ENCODE measurements around the gene DUSP3.
A peak's percentile ranks its signal among the peaks of the same experiment; 100 is the strongest.

Gene DUSP3

DNA sequence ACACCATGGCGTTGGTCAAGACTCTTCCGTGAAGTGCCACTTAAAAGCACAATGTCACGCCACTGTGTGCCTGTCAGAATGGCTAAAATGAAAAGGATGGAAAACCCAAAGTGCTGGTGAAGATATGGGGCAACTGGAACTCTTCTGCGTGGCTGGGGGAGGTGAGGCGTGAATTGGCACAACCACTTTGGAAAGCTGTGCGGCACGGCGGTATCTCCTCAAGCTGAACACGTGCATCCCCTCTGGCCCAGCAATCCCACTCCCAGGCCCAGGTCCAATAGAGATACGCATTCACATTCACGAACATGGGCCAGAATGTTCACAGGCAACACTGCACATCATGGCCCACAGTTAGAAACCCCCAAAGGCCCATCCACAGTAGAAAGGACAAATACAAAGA lies 8.9 kb downstream of the DUSP3 start:
- Mint-ChIP-seq H3K4me3 (no peak overlapping the region), H3K4me1 (peaks cover 6% of the 10 kb centered on the region), H3K9me3 (no peaks in the 10 kb centered on the region), H3K36me3 (peaks cover 19% of the 10 kb centered on the region), H3K27me3 (peaks cover 5% of the 10 kb centered on the region), H3K27ac (no peak overlapping the region)
- DNase-seq, result peak; percentile 3
- CTCF ChIA-PET, result interaction anchor here (1.6 to 2.1 kb wide), 2 partner anchors 75 to 77 kb away, joined by 4 to 9 read pairs; no protein-coding TSS in a partner anchor

DNA sequence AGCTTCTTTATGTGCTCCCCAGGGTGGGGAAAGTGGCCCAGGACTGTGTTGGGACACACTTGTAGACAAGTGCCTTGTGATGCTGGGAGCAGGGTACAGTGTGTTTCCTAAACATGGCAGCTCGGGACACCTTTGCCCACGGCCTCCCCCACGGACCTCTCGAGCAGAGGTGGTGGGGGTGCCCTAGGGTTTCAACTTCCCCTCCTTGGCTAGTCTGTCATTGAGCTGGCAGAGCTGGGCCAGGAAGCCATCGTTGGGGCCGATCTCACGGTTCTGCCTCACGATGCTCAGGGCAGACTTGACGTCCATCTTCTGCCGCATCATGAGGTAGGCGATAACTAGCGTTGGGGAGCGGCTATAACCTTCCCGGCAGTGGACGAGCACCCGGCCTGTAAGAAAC lies 9.4 kb downstream of the DUSP3 start:
- CTCF ChIA-PET, result interaction anchor here (1.6 to 2.1 kb wide), 2 partner anchors 74 to 77 kb away, joined by 4 to 9 read pairs; no protein-coding TSS in a partner anchor
- peak; percentile 6 for DNase-seq
- Mint-ChIP-seq H3K36me3 (peaks cover 19% of the 10 kb centered on the region), H3K27me3 (peaks cover 5% of the 10 kb centered on the region), H3K9me3 (no peaks in the 10 kb centered on the region), H3K27ac (no peak overlapping the region), H3K4me3 (no peak overlapping the region), H3K4me1 (peaks cover 6% of the 10 kb centered on the region)

DNA sequence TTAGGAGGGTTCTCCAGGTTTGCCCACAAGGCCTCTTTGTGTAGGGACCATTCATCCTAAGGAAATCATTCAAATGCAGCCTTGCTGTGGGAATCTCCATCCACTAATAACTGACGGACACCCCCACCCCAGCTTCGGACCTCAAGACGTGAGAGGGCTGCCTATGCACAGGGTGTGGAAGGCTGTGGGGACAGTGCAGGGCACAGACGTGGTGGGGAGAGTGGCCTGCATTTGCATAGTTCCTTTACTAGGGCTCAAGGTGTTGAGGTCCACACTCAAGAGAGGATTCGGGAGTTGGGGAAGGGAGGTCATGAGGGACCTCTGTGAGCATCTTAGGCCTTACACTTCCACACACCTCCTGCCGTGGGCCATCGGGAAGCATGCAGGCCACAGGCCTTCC lies 9.8 kb downstream of the DUSP3 start:
- H3K9me3 Mint-ChIP-seq, result no peaks in the 10 kb centered on the region
- DNase-seq, result peak; percentile 11
- CTCF ChIA-PET, result interaction anchor here (1.6 to 2.1 kb wide), 2 partner anchors 74 to 76 kb away, joined by 4 to 9 read pairs; no protein-coding TSS in a partner anchor
- peaks cover 19% of the 10 kb centered on the region for H3K36me3 Mint-ChIP-seq
- no peak overlapping the region for H3K4me3 Mint-ChIP-seq
- peaks cover 6% of the 10 kb centered on the region for H3K4me1 Mint-ChIP-seq
- H3K27me3 Mint-ChIP-seq, result peaks cover 5% of the 10 kb centered on the region
- H3K27ac Mint-ChIP-seq, result no peak overlapping the region

DNA sequence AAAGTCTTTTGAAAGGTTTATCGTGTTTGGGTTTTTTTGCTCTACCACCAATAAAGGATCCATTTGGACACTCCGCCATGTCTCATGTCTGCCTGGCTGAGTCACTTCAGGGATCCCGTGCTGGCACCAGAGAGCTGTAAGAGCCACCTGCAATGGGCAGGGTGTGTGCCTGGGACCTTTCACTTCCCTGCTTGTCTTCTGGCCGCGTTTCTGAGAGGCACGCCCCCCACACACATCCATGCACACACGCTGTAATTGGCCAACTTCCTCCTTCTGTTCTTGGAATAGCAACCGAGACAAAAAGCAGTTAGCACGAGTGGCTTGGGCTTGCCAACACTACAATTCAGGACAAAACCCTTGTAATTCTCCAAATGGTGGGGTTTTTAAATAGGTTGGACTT lies 10.4 kb downstream of the DUSP3 start:
- Mint-ChIP-seq H3K36me3 (peaks cover 16% of the 10 kb centered on the region), H3K9me3 (no peaks in the 10 kb centered on the region), H3K4me1 (peaks cover 4% of the 10 kb centered on the region), H3K27ac (no peak overlapping the region), H3K4me3 (no peak overlapping the region), H3K27me3 (peaks cover 5% of the 10 kb centered on the region)
- CTCF ChIA-PET, result interaction anchor here (0.7 to 13.8 kb wide), 3 partner anchors 12 to 288 kb away, joined by 3 to 445 read pairs (median 6); partner anchors contain the start of gene CFAP97D1
- DNase-seq, result peak; percentile 14

DNA sequence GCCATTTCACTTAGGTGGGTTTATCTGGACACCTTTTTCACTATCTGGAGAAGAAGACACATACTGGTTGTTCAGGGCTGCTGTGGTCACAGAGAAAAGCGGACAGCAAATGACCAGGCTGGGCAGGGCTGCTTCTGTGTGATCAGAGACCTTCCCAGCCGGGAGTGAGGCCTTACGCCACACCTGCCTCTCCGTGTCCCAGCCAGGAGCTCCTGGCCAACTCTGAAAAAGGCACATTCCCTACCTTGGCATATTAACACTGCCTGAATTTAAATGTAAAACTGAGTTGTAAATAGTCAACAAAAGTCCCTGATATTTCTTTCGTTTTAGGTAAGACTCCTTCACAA lies 11.1 kb downstream of the DUSP3 start:
- H3K36me3 Mint-ChIP-seq, result peaks cover 10% of the 10 kb centered on the region
- peaks cover 3% of the 10 kb centered on the region for H3K4me1 Mint-ChIP-seq
- CTCF ChIA-PET, result interaction anchor here (0.7 to 13.8 kb wide), 12 partner anchors 11 to 287 kb away, joined by 3 to 445 read pairs (median 4); partner anchors contain the start of genes CFAP97D1, DUSP3 and SOST
- no peak overlapping the region for H3K4me3 Mint-ChIP-seq
- H3K27ac Mint-ChIP-seq, result no peak overlapping the region
- H3K27me3 Mint-ChIP-seq, result peaks cover 5% of the 10 kb centered on the region
- no peaks in the 10 kb centered on the region for H3K9me3 Mint-ChIP-seq
- peak; percentile 10 for DNase-seq

DNA sequence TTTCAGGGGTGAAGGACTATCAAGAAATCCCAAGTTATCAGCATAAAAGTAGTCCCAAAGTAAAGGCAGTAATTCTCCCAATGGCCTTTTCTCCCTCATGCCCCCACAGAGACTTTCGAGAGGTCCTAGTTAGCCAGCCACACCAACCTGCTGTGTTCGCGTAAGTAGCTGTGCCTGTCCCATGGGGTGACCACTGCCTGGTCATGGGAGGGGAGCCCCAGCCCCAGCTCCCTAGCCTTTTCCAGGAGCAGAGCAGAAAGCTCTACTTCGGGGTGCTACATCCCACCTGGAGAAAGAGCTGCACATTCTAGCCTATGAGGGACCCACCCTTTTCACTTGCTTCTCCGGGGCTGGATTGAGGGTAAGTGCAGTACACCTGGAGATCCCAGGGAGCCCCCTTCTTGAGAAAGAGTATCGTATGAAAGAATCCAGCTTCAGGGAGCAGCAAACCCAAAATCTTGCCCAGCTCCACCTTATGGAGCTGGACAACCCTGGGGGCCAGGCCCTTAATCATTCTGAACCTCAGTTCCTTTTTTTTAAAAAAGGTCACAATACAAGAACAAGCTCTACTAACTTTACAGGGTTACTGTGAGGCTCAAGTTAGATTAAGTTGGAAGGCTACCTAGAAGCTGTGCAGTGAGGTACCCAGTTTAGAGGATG lies 11.6 kb downstream of the DUSP3 start:
- Mint-ChIP-seq H3K9me3 (no peaks in the 10 kb centered on the region), H3K36me3 (peaks cover 6% of the 10 kb centered on the region), H3K27me3 (peaks cover 5% of the 10 kb centered on the region), H3K27ac (no peak overlapping the region), H3K4me3 (no peak overlapping the region), H3K4me1 (peaks cover 3% of the 10 kb centered on the region)
- CTCF ChIA-PET, result interaction anchor here (0.7 to 13.8 kb wide), 18 partner anchors 10 to 280 kb away, joined by 3 to 445 read pairs (median 4); partner anchors contain the start of genes CFAP97D1, DUSP3 and SOST
- no peak for DNase-seq

DNA sequence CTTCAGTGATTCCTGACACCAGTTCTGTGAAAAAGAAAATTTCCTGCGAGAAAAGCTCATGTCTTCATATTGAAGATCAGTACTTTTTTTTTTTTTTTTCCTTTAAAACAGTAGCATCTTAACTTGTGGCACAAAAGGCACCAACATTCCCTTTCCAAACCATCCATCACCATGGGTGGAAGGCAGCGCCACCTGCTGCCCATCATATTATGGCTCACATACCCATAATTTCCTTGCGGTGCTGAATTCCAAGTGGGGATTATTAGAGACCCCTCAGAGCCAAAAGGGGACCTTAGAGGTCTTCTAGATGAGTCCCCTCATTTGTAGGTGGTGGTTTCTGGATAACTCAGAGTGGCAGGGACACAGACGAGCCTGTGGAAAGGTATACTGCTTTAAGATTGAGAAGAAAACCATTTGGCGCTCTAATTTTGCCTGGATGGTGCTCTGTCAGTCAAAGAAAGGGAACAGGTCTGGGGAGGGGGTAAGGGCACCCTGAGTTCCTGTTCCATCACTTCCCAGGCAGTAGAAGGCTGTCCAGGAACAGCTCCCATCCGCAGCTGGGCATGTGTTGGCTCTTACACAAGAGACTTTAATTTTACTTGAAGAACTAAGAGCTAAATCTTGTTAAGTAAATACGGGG lies 12.2 kb downstream of the DUSP3 start:
- CTCF ChIA-PET, result interaction anchor here (0.6 to 13.8 kb wide), 28 partner anchors 8 to 493 kb away, joined by 3 to 445 read pairs (median 4); partner anchors contain the start of genes CFAP97D1, DUSP3 and SOST
- peak; percentile 65 for DNase-seq
- H3K27ac Mint-ChIP-seq, result no peak overlapping the region
- H3K9me3 Mint-ChIP-seq, result no peaks in the 10 kb centered on the region
- no peak overlapping the region for H3K4me3 Mint-ChIP-seq
- peaks cover 3% of the 10 kb centered on the region for H3K4me1 Mint-ChIP-seq
- H3K36me3 Mint-ChIP-seq, result peaks cover 4% of the 10 kb centered on the region
- peaks cover 5% of the 10 kb centered on the region for H3K27me3 Mint-ChIP-seq

DNA sequence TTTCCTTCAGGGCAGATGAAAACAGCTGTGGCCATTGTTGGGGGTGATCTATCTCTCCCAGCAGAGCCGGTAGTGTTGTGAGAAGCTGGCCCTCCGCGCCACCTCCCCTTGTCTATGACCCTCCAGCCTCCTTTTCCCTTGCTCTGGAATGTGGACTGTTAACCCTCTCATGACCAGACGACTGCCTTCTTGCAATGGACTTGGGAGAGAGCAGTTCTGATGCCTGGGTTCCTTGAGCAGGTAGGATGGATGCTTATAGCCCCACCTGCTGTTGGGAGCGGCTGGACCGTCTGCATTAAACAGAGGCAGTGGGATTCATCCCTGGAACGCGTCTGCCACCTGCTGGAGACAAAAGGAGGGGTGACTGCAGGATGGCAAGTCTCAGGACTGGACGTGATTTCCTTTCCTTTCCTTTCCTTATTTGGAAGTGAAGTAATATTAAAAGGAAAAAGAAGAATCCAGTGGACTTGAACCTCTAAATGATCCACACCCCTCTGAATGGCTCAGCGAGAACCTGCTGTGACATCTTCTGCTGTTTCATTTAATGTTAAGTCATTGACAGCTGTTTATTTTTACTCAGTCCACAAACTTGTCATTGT lies 18.4 kb downstream of the DUSP3 start:
- Mint-ChIP-seq H3K27ac (no peak overlapping the region), H3K9me3 (no peaks in the 10 kb centered on the region), H3K27me3 (peaks cover 45% of the 10 kb centered on the region), H3K36me3 (no peaks in the 10 kb centered on the region), H3K4me1 (peaks cover 5% of the 10 kb centered on the region), H3K4me3 (no peak overlapping the region)
- CTCF ChIA-PET, result interaction anchor here (0.6 to 13.8 kb wide), 18 partner anchors 9 to 226 kb away, joined by 3 to 445 read pairs (median 4); no protein-coding TSS in a partner anchor
- DNase-seq, result peak; percentile 95

DNA sequence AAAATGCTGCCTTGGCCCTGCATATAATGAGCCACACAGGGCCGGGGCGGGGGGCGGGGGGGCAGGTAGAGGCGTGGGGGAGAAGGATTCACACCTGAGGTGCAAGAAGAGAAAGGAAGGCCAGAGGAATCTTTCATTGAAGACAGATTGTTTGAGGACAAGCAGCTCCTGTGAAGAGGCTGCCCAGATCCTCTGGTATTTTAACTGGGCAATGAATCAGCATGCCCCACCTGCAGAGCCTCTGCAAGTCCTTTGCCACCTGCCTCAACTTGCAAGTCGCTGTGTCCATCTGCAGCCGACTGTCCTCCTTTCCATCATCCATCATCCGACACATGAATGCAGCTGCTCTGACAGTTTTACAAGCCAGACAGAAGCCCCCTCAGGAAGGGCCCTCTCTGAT lies 18.9 kb downstream of the DUSP3 start:
- Mint-ChIP-seq H3K27ac (no peak overlapping the region), H3K27me3 (peaks cover 50% of the 10 kb centered on the region), H3K4me3 (no peak overlapping the region), H3K36me3 (no peaks in the 10 kb centered on the region), H3K4me1 (peaks cover 5% of the 10 kb centered on the region), H3K9me3 (no peaks in the 10 kb centered on the region)
- no peak for DNase-seq
- CTCF ChIA-PET, result interaction anchor here (0.6 to 13.8 kb wide), 18 partner anchors 9 to 225 kb away, joined by 3 to 445 read pairs (median 4); no protein-coding TSS in a partner anchor

DNA sequence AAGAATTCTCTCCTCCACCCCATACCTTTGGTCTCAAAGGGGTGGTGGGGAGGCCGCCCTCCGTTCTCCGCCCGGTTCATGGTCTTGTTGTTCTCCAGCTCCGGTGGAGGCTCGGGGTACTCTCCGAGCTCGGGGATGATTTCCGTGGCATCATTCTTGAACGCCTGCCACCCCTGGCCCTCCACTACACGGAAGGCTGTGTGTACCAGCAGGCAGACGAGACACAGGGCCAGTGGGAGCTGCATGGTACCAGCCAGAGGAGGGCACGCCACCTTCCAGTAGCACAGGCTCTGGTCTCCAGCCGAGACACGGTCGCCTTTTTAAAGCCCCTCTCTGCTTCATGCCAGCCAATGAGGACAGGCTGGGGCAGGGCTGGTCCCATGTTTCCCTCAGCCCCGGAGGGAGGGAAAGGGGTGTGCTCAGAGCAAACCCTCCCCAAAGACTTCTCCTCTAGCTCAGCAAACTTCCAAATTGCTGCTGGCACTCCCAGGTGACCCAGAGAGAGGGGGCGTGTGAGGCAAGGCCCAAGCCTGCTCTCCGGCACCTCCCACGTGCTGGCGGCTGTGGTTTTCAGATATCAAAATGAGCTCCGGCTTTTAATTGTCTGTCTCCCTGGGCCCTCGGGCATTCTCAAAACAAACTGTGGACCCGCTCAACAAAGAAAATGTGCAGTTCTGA lies 20.1 kb downstream of the DUSP3 start, which contains the start of gene SOST:
TSS of gene SOST (minus strand) at position 295 of the 678 bp plus-strand sequence. CDS start at position 245, 50 bp downstream.
- H3K27ac Mint-ChIP-seq, result no peak within 1 kb of the TSS
- CTCF ChIA-PET, result interaction anchor here (0.7 to 13.8 kb wide), 6 partner anchors 8 to 181 kb away, joined by 3 to 445 read pairs (median 15); partner anchors contain the start of gene DUSP3
- no peak within 1 kb of the TSS for H3K4me3 Mint-ChIP-seq
- no peak for DNase-seq
- no peaks in the 10 kb centered on the region for H3K36me3 Mint-ChIP-seq
- peaks cover 62% of the 10 kb centered on the region for H3K27me3 Mint-ChIP-seq
- H3K9me3 Mint-ChIP-seq, result no peaks in the 10 kb centered on the region
- peaks cover 5% of the 10 kb centered on the region for H3K4me1 Mint-ChIP-seq

DNA sequence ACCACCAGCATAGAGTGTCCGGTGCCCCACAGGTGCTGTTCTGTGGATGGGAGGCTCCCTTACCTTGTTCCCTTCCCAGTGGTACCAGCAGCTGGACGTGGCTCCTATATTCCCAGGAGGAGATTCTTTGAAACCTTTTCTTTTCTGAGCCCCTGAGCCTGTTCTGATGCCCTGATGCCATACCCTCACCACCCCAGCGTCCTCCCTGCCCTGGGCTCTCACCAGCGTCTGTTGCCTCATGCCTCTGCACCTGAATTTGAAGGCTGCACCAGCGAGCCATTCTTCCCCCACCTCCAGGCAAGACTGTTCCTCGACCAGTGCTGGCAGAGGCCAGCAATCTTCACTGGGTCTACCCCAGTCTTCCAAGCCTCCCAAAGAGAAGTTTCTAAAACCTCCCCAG lies 20.7 kb downstream of the DUSP3 start:
- peaks cover 5% of the 10 kb centered on the region for H3K4me1 Mint-ChIP-seq
- H3K36me3 Mint-ChIP-seq, result no peaks in the 10 kb centered on the region
- no peaks in the 10 kb centered on the region for H3K9me3 Mint-ChIP-seq
- CTCF ChIA-PET, result interaction anchor here (1.4 to 13.8 kb wide), 5 partner anchors 9 to 181 kb away, joined by 4 to 445 read pairs (median 19); partner anchors contain the start of gene DUSP3
- no peak overlapping the region for H3K4me3 Mint-ChIP-seq
- no peak overlapping the region for H3K27ac Mint-ChIP-seq
- peaks cover 67% of the 10 kb centered on the region for H3K27me3 Mint-ChIP-seq
- no peak for DNase-seq

DNA sequence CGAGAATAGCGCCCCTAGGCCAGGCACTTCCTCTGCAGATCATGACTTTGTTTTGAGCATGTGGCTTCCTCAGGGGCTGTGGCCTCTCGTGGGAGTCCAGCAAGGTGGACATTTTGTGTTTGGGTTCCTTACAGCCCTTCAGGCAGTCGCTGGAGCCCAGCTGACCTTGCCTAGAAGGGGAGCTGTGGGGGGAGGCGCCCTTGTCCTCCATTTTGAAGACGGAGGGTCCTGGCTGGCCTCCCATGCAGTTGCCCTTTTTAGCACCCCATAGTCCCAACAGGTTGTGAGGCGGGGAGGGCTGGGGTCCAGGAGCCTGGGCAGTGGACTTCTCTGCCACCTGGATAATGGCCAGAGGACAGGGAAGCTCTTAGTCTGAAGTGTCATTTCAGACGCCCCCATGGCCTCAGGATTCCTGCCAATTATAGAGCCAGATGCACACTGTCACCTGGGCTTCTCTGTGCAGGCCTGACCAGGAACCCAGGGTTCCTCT lies 21.6 kb downstream of the DUSP3 start:
- no peak for DNase-seq
- H3K27ac Mint-ChIP-seq, result no peak overlapping the region
- H3K9me3 Mint-ChIP-seq, result no peaks in the 10 kb centered on the region
- H3K36me3 Mint-ChIP-seq, result no peaks in the 10 kb centered on the region
- CTCF ChIA-PET, result interaction anchor here (0.5 to 13.8 kb wide), 6 partner anchors 9 to 180 kb away, joined by 3 to 445 read pairs (median 12); partner anchors contain the start of gene DUSP3
- peaks cover 75% of the 10 kb centered on the region for H3K27me3 Mint-ChIP-seq
- H3K4me1 Mint-ChIP-seq, result peaks cover 5% of the 10 kb centered on the region
- H3K4me3 Mint-ChIP-seq, result no peak overlapping the region

DNA sequence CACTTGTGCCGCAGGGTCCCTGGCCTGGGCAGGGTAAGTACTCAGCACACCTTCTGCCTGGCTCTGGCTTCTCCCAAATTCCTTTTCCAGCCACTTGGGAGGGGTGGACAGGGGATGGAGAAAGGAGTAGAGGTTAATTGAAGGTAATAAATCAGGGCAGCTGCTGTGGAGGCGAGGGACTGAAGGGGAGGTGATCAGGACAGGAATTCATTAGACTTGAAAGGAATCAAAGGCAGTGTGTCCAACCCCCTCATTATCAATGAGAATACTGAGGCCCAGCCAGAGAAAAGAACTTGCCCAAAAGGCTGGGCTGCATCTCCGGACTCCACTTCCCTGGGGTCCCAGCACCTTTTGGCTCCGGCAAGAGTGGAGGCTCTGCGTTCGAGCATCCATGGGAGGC lies 22.6 kb downstream of the DUSP3 start:
- Mint-ChIP-seq H3K4me3 (no peak overlapping the region), H3K36me3 (no peaks in the 10 kb centered on the region), H3K9me3 (no peaks in the 10 kb centered on the region), H3K4me1 (peaks cover 5% of the 10 kb centered on the region), H3K27me3 (peaks cover 85% of the 10 kb centered on the region), H3K27ac (no peak overlapping the region)
- no peak for DNase-seq
- CTCF ChIA-PET, result interaction anchor here (1.5 to 13.8 kb wide), 5 partner anchors 10 to 179 kb away, joined by 3 to 445 read pairs (median 19); no protein-coding TSS in a partner anchor
